HCT116 (cell line): ENCODE measurements around the gene MAPK14. TPM values are rescaled to one million over a fixed set of nuclear protein-coding genes. Genes with fewer than 3 reads are reported as not detected.

ENCODE experiments used
- ATAC-seq: fragments of 200-7000 bp; cut with Tn5 transposase; 2 replicates; pipeline ENCODE4 v1.9.1; 2020; ENCODE audit warnings: mild to moderate bottlenecking, moderate library complexity
- BruUV-seq: library from RNA; stranded (reverse); fragments of 400-500 nt; replicated peaks from 2 replicates; lab custom pipeline; 2021; lab: Mats Ljungman, UMichigan
- CTCF ChIA-PET: fragments of 300-600 bp; sonication (Branson Sonifier 250); formaldehyde crosslinking; loops from one replicate; lab custom pipeline; 2021; ENCODE audit warnings: antibody characterized with exemption; lab: Charles Lee
- POLR2A ChIA-PET: fragments of 300-600, 350-600 bp; sonication (Branson Sonifier 250); formaldehyde crosslinking; loops from one replicate; lab custom pipeline; 2021; ENCODE audit warnings: antibody characterized with exemption; lab: Charles Lee
- RAD21 ChIA-PET, 2 experiments: fragments of 300-600 bp; sonication (Branson Sonifier 250); formaldehyde crosslinking; loops; one replicate each; lab custom pipeline; 2023; ENCODE audit warnings: low total read pairs in 2 of 2; ENCODE audit not compliant: uncharacterized antibody in 2 of 2, unreplicated experiment in 2 of 2, low non-redundant PET in 1 of 2; lab: Charles Lee
- DNase-seq: peaks from one replicate; pipeline ENCODE4 v3.0.0-alpha.2; 2010; ENCODE audit warnings: low read depth, low spot score
- H2AFZ ChIP-seq: fragments of 200-600 bp; shearing (Covaris generic), sonication (generic); 2 replicates; pipeline ENCODE4 v1.6.1; 2017; ENCODE audit warnings: low read depth, mixed run types, mixed read lengths, antibody characterized with exemption, low read length; ENCODE audit not compliant: poor library complexity, severe bottlenecking
- H3K27ac ChIP-seq: 2 replicates; pipeline ENCODE4 v1.5.1; 2012; ENCODE audit warnings: low read depth, low read length
- H3K27me3 ChIP-seq: fragments of 200-600 bp; sonication (generic); 2 replicates; pipeline ENCODE4 v1.6.1; 2016; ENCODE audit warnings: mixed run types, low read length, mixed read lengths; ENCODE audit not compliant: insufficient read depth
- H3K36me3 ChIP-seq, 2 experiments: fragments of 200-500 bp in 1 of 2; fragments of 200-600 bp in 1 of 2; sonication (Bioruptor generic) in 1 of 2; sonication (generic) in 1 of 2; 2 replicates each; pipeline versions ENCODE4 v1.5.1 to v1.6.1; 2014 to 2016; ENCODE audit warnings: low read length in 2 of 2, inconsistent platforms in 1 of 2, mixed read lengths in 1 of 2, mixed run types in 1 of 2; ENCODE audit not compliant: insufficient read depth in 2 of 2, control insufficient read depth in 1 of 2
- H3K4me1 ChIP-seq, 2 experiments: fragments of 200-600 bp in 1 of 2; sonication (generic) in 1 of 2; 2 replicates each; pipeline versions ENCODE4 v1.5.1 to v1.6.1; 2012 to 2017; ENCODE audit warnings: low read length in 2 of 2, inconsistent platforms in 1 of 2, mild to moderate bottlenecking in 1 of 2, mixed read lengths in 1 of 2, mixed run types in 1 of 2, moderate library complexity in 1 of 2; ENCODE audit not compliant: insufficient read depth in 2 of 2, control insufficient read depth in 1 of 2
- H3K4me2 ChIP-seq: fragments of 200-600 bp; sonication (generic); 2 replicates; pipeline ENCODE4 v1.6.1; 2017; ENCODE audit warnings: mixed run types, low read length, mixed read lengths
- H3K4me3 ChIP-seq, 2 experiments: fragments of 200-600 bp in 1 of 2; sonication (generic) in 1 of 2; replicated peaks in 1 of 2; 2 replicates each; pipeline ENCODE4 v1.5.1; 2011 to 2016; ENCODE audit warnings: low read length in 2 of 2, control low read depth in 1 of 2, low read depth in 1 of 2, mild to moderate bottlenecking in 1 of 2, mixed read lengths in 1 of 2, mixed run types in 1 of 2
- H3K79me2 ChIP-seq: fragments of 200-600 bp; sonication (generic); 2 replicates; pipeline ENCODE4 v1.6.1; 2017; ENCODE audit warnings: mild to moderate bottlenecking, mixed run types, low read length, moderate library complexity, mixed read lengths; ENCODE audit not compliant: insufficient read depth
- H3K9ac ChIP-seq: fragments of 200-600 bp; sonication (generic); 2 replicates; pipeline ENCODE4 v1.6.1; 2016; ENCODE audit warnings: low read length, mixed read lengths
- H3K9me2 ChIP-seq: fragments of 200-600 bp; sonication (generic), shearing (Covaris generic); 2 replicates; pipeline ENCODE4 v1.6.1; 2017; ENCODE audit warnings: mixed run types, mild to moderate bottlenecking, moderate library complexity; ENCODE audit not compliant: insufficient read depth
- H3K9me3 ChIP-seq, 2 experiments: fragments of 200-500 bp in 1 of 2; fragments of 200-600 bp in 1 of 2; sonication (Bioruptor generic) in 1 of 2; sonication (generic) in 1 of 2; 2 replicates each; pipeline ENCODE4 v1.6.1; 2014 to 2017; ENCODE audit warnings: low read length in 2 of 2, mixed read lengths in 2 of 2, inconsistent platforms in 1 of 2, low read depth in 1 of 2, mild to moderate bottlenecking in 1 of 2, mixed run types in 1 of 2, moderate library complexity in 1 of 2; ENCODE audit not compliant: control insufficient read depth in 1 of 2, insufficient read depth in 1 of 2
- H4K20me1 ChIP-seq: fragments of 200-600 bp; sonication (generic), shearing (Covaris generic); 2 replicates; pipeline ENCODE4 v1.6.1; 2017; ENCODE audit warnings: mixed run types, mild to moderate bottlenecking, moderate library complexity; ENCODE audit not compliant: insufficient read depth
- CBX3 ChIP-seq: IDR thresholded peaks from 2 replicates; pipeline ENCODE4 v1.6.1; 2012; ENCODE audit warnings: low read depth
- CEBPB ChIP-seq: IDR thresholded peaks from 2 replicates; pipeline ENCODE4 v1.6.1; 2012; ENCODE audit warnings: low read depth
- FOSL1 ChIP-seq: IDR thresholded peaks from 2 replicates; pipeline ENCODE4 v1.6.1; 2012; ENCODE audit warnings: low read depth
- POLR2AphosphoS5 ChIP-seq: IDR thresholded peaks from 2 replicates; pipeline ENCODE4 v1.6.1; 2011; ENCODE audit warnings: mild to moderate bottlenecking, low read depth, low read length, moderate library complexity
- RAD21 ChIP-seq: IDR thresholded peaks from 2 replicates; pipeline ENCODE4 v1.6.1; 2012; ENCODE audit warnings: low read depth, mild to moderate bottlenecking
- SP1 ChIP-seq: IDR thresholded peaks from 2 replicates; pipeline ENCODE4 v1.6.1; 2012; ENCODE audit warnings: low read depth
- TCF7L2 ChIP-seq: IDR thresholded peaks from 2 replicates; pipeline ENCODE4 v1.7.0; 2011; ENCODE audit warnings: borderline replicate concordance, inconsistent platforms; ENCODE audit not compliant: insufficient read depth, insufficient read length; ENCODE audit errors: extremely low read depth
- YY1 ChIP-seq: IDR thresholded peaks from 2 replicates; pipeline ENCODE4 v1.6.1; 2011; ENCODE audit warnings: low read length, low read depth, moderate library complexity, mild to moderate bottlenecking; ENCODE audit not compliant: insufficient replicate concordance; ENCODE audit errors: extremely low read depth
- ZFX ChIP-seq: fragments of 450-650 bp; IDR thresholded peaks from 2 replicates; pipeline ENCODE4 v1.6.1; 2017
- intact Hi-C: fragments of 100-400 bp; cut with micrococcal nuclease; formaldehyde crosslinking; loops from 2 replicates; pipeline ENCODE4 v1.10.0; 2022
- total RNA-seq: library from RNA; stranded (reverse); gene quantifications from one replicate; pipeline ENCODE4 v1.2.1, GENCODE V29; 2021; ENCODE audit not compliant: unreplicated experiment

MAPK14 gene
- total RNA-seq, 1 experiment from 2014 or later, result 34.2 TPM

DNA sequence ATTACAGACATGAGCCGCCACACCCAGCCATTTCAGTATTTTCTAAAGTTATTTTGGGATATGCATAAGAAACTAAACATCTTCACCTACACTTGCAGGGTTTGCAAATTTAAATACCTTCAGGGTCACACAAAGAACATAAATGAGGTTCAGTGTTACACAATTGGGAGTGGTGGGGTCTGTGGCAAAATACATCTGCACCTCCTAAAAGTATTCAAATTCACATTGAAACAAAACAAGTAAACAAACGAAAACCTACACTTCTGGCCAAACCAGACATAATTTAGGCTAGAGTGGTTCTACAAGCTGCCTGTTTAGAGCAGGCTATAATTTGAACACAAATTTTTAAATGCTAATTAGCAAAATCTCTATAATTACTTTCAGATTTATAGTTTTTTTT lies 34.6 kb downstream of the MAPK14 start:
- no peak for DNase-seq
- intact Hi-C loops, result no loop called here
- no peak overlapping the region for H3K9ac ChIP-seq
- H4K20me1 ChIP-seq, result no peaks in the 10 kb centered on the region
- ChIA-PET CTCF (no interaction called here), POLR2A (no interaction called here), RAD21 (no interaction called here)
- no peak for ATAC-seq
- H3K9me3 ChIP-seq, result no peaks in the 10 kb centered on the region
- no peak overlapping the region for H3K4me3 ChIP-seq
- H2AFZ ChIP-seq, result no peak overlapping the region
- no peak overlapping the region for H3K27ac ChIP-seq
- no peak overlapping the region for H3K4me2 ChIP-seq
- H3K79me2 ChIP-seq, result peaks cover 43% of the 10 kb centered on the region
- 0 out of 4 replicates have a peak, but pooled peaks cover 0 to 2% of the 10 kb centered on the region in 2 experiments for H3K36me3 ChIP-seq
- peaks cover 6 to 13% of the 10 kb centered on the region in 2 experiments; a peak in 3 of 4 replicates for H3K4me1 ChIP-seq
- TF ChIP-seq RAD21 (no peak), CEBPB (no peak), POLR2AphosphoS5 (no peak), ZFX (no peak)
- H3K9me2 ChIP-seq, result no peaks in the 10 kb centered on the region
- H3K27me3 ChIP-seq, result no peaks in the 10 kb centered on the region
- no TSS peak for BruUV-seq

DNA sequence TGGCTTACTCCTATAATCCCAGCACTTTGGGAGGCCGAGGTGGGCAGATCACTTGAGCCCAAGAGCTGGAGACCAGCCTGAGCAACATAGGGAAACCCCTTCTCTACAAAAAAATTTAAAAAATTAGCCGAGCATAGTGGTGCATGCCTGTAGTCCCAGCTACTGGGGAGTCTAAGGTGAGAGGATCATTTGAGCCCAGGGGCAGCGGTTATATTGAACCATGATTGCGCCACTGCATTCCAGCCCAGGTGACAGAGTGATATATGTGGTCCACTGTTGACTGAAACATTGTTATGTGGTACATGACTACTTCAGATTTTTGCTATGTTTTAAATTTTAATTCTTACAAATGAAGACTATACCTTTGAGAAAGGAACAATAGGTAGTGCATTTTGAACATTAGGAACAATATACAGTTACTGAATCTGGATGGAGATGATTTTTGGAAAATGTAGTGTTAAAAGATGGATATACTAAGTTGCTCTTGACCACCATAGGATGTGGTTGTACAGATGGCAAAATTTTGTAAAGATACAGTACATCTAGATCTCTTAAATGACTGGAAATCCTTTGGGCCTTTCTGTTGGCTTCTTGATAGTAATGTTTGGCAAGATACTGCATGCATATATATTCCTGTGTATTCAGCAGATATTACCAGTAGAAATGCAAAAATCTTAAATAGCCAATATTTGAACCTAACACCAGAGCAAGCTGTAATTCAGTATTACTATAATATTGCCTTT lies 35.9 kb downstream of the MAPK14 start:
- ChIA-PET RAD21 (no interaction called here), POLR2A (no interaction called here), CTCF (no interaction called here)
- TF ChIP-seq YY1 (no peak), SP1 (no peak), FOSL1 (no peak), TCF7L2 (no peak), CBX3 (no peak)
- DNase-seq (no peak), ATAC-seq (no peak)
- H3K9ac ChIP-seq, result no peak overlapping the region
- H2AFZ ChIP-seq, result no peak overlapping the region
- no peak overlapping the region for H3K27ac ChIP-seq
- H3K9me3 ChIP-seq, result no peaks in the 10 kb centered on the region
- intact Hi-C loops, result no loop called here
- H3K4me1 ChIP-seq, result peaks cover 6 to 13% of the 10 kb centered on the region in 2 experiments; a peak in 3 of 4 replicates
- H3K4me2 ChIP-seq, result no peak overlapping the region
- BruUV-seq, result no TSS peak
- H3K79me2 ChIP-seq, result peaks cover 53% of the 10 kb centered on the region
- H3K27me3 ChIP-seq, result no peaks in the 10 kb centered on the region
- H3K36me3 ChIP-seq, result 0 out of 4 replicates have a peak, but pooled peaks cover 0 to 2% of the 10 kb centered on the region in 2 experiments
- no peaks in the 10 kb centered on the region for H4K20me1 ChIP-seq
- no peaks in the 10 kb centered on the region for H3K9me2 ChIP-seq
- no peak overlapping the region for H3K4me3 ChIP-seq
